GM21786 (cell line): ENCODE results near the gene ACOD1.
A peak's percentile ranks its signal among the peaks of the same experiment; 100 is the strongest.

ENCODE experiments used
- ATAC-seq: cut with Tn5 transposase; IDR thresholded peaks from one replicate; pipeline ENCODE4 v1.9.1; 2021; ENCODE audit not compliant: unreplicated experiment

ACOD1 gene

GRCh38 chr13:76983676-76984075 lies 35.4 kb downstream of the ACOD1 start:
- no peak for ATAC-seq

- peak; percentile 49 for ATAC-seq
Observed at GRCh38 chr13:76991432-76991795, 43.1 kb downstream of the ACOD1 start.

GRCh38 chr13:76991796-76992547 lies 43.7 kb downstream of the ACOD1 start, which contains the start of gene CLN5:
CLN5 (plus strand) TSS chr13:76992081; CDS start chr13:76992099, 18 bp downstream.
- peak; percentile 95 for ATAC-seq

- peak; percentile 13 for ATAC-seq
Observed at GRCh38 chr13:76992548-76993001, 44.3 kb downstream of the ACOD1 start.

- no peak for ATAC-seq
Observed at GRCh38 chr13:76993021-76993420, 44.7 kb downstream of the ACOD1 start.

GRCh38 chr13:76993473-76993872 lies 45.2 kb downstream of the ACOD1 start:
- ATAC-seq = no peak

GRCh38 chr13:76994281-76994680 lies 46.0 kb downstream of the ACOD1 start:
- ATAC-seq = no peak

- no peak for ATAC-seq
Observed at GRCh38 chr13:77000475-77000874, 52.2 kb downstream of the ACOD1 start.

GRCh38 chr13:77001540-77001939 lies 53.2 kb downstream of the ACOD1 start:
- ATAC-seq = no peak

GRCh38 chr13:77001963-77002587 lies 53.8 kb downstream of the ACOD1 start:
- ATAC-seq = no peak

- ATAC-seq = peak; percentile 52
Observed at GRCh38 chr13:77002590-77003190, 54.4 kb downstream of the ACOD1 start.
